ENCODE results near the gene MIA3.

GRCh38 chr1:222644636-222644980 lies 26.7 kb downstream of the MIA3 start:
- TF ChIP-seq EP300 (conservative IDR thresholded peaks at IDR 0.05; ENCODE audit: poor library complexity, severe bottlenecking) (no peak), EZH2 (IDR thresholded peaks at IDR 0.05; ENCODE audit: borderline replicate concordance, insufficient read depth, low read length, poor library complexity, severe bottlenecking) (no peak), CTCF (IDR thresholded peaks at IDR 0.05; ENCODE audit: poor library complexity, severe bottlenecking) (no peak)

Measured in neural cell (in vitro differentiated cells).